ENCODE data around the gene DGKG.

DGKG gene

GRCh38 chr3:186100398-186100797, 261.6 kb downstream of the DGKG start:
- no peak for TF ChIP-seq EZH2phosphoT487 (IDR thresholded peaks at IDR 0.05; ENCODE audit: borderline replicate concordance, low read length)
- TF ChIP-seq, protein P1, sequence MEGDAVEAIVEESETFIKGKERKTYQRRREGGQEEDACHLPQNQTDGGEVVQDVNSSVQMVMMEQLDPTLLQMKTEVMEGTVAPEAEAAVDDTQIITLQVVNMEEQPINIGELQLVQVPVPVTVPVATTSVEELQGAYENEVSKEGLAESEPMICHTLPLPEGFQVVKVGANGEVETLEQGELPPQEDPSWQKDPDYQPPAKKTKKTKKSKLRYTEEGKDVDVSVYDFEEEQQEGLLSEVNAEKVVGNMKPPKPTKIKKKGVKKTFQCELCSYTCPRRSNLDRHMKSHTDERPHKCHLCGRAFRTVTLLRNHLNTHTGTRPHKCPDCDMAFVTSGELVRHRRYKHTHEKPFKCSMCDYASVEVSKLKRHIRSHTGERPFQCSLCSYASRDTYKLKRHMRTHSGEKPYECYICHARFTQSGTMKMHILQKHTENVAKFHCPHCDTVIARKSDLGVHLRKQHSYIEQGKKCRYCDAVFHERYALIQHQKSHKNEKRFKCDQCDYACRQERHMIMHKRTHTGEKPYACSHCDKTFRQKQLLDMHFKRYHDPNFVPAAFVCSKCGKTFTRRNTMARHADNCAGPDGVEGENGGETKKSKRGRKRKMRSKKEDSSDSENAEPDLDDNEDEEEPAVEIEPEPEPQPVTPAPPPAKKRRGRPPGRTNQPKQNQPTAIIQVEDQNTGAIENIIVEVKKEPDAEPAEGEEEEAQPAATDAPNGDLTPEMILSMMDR (IDR thresholded peaks at IDR 0.05; ENCODE audit: low read depth, low read length, poor library complexity, severe bottlenecking), result no peak
- no peaks in the 10 kb centered on the region for H3K79me2 ChIP-seq (ENCODE audit: control insufficient read depth, low read length)
- H3K9me3 ChIP-seq (ENCODE audit: control insufficient read depth, insufficient read depth, low read length), result no peaks in the 10 kb centered on the region
- H3K36me3 ChIP-seq (ENCODE audit: control insufficient read depth, low read length), result no peaks in the 10 kb centered on the region
- H3K27me3 ChIP-seq (ENCODE audit: control insufficient read depth, low read length), result peaks cover 49% of the 10 kb centered on the region
- no peak overlapping the region for H3K27ac ChIP-seq (ENCODE audit: low read depth, low read length)
- H3K9me2 ChIP-seq (replicated peaks; ENCODE audit: control insufficient read depth, low read length), result no peaks in the 10 kb centered on the region
- no peaks in the 10 kb centered on the region; the same call in 1 of the 2 replicates for H3K4me1 ChIP-seq (ENCODE audit: control insufficient read depth, low read length)
- no peak overlapping the region for H3K4me2 ChIP-seq (ENCODE audit: low read length)
- H3K4me3 ChIP-seq (ENCODE audit: low read length), result no peak overlapping the region
- no peaks in the 10 kb centered on the region for H4K20me1 ChIP-seq (ENCODE audit: control insufficient read depth, insufficient read depth, low read depth, low read length)
- no peaks in the 10 kb centered on the region for H3F3A ChIP-seq (ENCODE audit: control insufficient read depth, insufficient read depth)

DNA sequence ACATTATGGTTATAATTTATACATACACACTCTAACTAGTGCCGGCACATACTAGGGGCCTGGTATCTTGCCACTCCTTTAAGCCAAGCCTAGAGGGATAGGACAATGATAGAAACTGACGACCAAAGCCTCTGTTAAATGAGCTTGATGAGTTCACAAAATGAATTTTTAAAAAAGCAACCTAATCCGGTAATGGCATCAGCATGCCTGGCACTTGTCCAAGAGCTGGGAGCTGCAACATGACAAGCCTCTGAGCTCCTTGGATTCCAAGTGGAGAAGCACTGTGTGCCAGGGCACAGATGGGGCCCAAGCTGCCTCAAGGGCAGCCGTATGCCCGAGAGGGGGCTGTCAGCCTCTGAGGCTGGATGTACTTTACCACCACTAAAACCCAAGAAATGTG, 262.9 kb downstream of the DGKG start:
- no peak overlapping the region for H3K4me2 ChIP-seq (ENCODE audit: low read length)
- H3K9me2 ChIP-seq (replicated peaks; ENCODE audit: control insufficient read depth, low read length), result no peaks in the 10 kb centered on the region
- H3K79me2 ChIP-seq (ENCODE audit: control insufficient read depth, low read length), result no peaks in the 10 kb centered on the region
- no peak overlapping the region for H3K4me3 ChIP-seq (ENCODE audit: low read length)
- H3F3A ChIP-seq (ENCODE audit: control insufficient read depth, insufficient read depth), result no peaks in the 10 kb centered on the region
- no peaks in the 10 kb centered on the region for H4K20me1 ChIP-seq (ENCODE audit: control insufficient read depth, insufficient read depth, low read depth, low read length)
- H3K9me3 ChIP-seq (ENCODE audit: control insufficient read depth, insufficient read depth, low read length), result no peaks in the 10 kb centered on the region
- H3K36me3 ChIP-seq (ENCODE audit: control insufficient read depth, low read length), result no peaks in the 10 kb centered on the region
- TF ChIP-seq, protein P1 (IDR thresholded peaks at IDR 0.05; ENCODE audit: low read depth, low read length, poor library complexity, severe bottlenecking), result no peak
- no peak for TF ChIP-seq EZH2phosphoT487 (IDR thresholded peaks at IDR 0.05; ENCODE audit: borderline replicate concordance, low read length)
- peaks cover 43% of the 10 kb centered on the region for H3K27me3 ChIP-seq (ENCODE audit: control insufficient read depth, low read length)
- no peaks in the 10 kb centered on the region for H3K4me1 ChIP-seq (ENCODE audit: control insufficient read depth, low read length)
- H3K27ac ChIP-seq (ENCODE audit: low read depth, low read length), result no peak overlapping the region

GRCh38 chr3:186098740-186099139, 263.3 kb downstream of the DGKG start:
- Histone ChIP-seq H3K79me2 (ENCODE audit: control insufficient read depth, low read length) (no peaks in the 10 kb centered on the region), H4K20me1 (ENCODE audit: control insufficient read depth, insufficient read depth, low read depth, low read length) (no peaks in the 10 kb centered on the region), H3K27me3 (ENCODE audit: control insufficient read depth, low read length) (peaks cover 38% of the 10 kb centered on the region), H3K9me3 (ENCODE audit: control insufficient read depth, insufficient read depth, low read length) (no peaks in the 10 kb centered on the region), H3K4me3 (ENCODE audit: low read length) (no peak overlapping the region), H3K27ac (ENCODE audit: low read depth, low read length) (no peak overlapping the region), H3K9me2 (replicated peaks; ENCODE audit: control insufficient read depth, low read length) (no peaks in the 10 kb centered on the region), H3K4me1 (ENCODE audit: control insufficient read depth, low read length) (no peaks in the 10 kb centered on the region), H3K36me3 (ENCODE audit: control insufficient read depth, low read length) (no peaks in the 10 kb centered on the region), H3K4me2 (ENCODE audit: low read length) (no peak overlapping the region), H3F3A (ENCODE audit: control insufficient read depth, insufficient read depth) (no peaks in the 10 kb centered on the region)
- TF ChIP-seq EZH2phosphoT487 (IDR thresholded peaks at IDR 0.05; ENCODE audit: borderline replicate concordance, low read length), result no peak
- TF ChIP-seq, protein P1 (IDR thresholded peaks at IDR 0.05; ENCODE audit: low read depth, low read length, poor library complexity, severe bottlenecking), result no peak
